HG03378 (cell line): ENCODE results near the gene APIP.
A peak's percentile ranks its signal among the peaks of the same experiment; 100 is the strongest.

Source experiments
- ATAC-seq: cut with Tn5 transposase; IDR thresholded peaks from one replicate; pipeline ENCODE4 v1.9.1; 2021; ENCODE audit warnings: mild to moderate bottlenecking, moderate library complexity; ENCODE audit not compliant: unreplicated experiment

The APIP gene

DNA sequence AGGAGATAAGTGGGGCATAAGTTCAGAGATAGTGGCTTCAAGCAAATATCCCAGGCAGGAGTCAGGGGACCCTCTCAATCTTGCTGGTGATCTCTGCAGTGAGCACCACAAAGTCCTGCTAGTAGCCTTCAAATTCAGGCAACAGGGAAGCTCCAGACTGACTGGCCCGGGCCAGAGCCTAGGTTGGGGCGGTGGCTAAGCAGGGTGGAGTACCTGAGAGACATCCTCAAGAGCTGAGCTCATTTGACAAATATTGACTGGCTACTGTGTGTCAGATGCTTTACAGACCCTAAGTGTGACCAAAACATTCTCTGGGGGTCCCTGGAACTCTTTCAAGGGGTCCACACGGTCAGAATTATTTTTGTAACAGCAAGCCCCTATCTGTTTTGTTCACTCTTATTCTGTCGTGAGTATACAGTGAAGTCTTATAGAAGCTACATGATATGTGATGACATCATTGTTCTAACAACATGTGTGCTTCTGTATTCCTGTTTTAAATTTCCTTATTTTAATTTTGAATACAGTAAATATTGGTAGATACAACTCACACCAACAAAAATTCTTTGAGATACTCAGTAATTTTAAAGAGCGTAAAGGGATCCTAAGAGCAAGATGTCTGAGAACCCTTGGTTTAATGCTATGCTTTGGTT is 71.6 kb downstream of the APIP start:
- no peak for ATAC-seq

GRCh38 chr11:34843271-34843670 is 72.9 kb downstream of the APIP start:
- no peak for ATAC-seq

DNA sequence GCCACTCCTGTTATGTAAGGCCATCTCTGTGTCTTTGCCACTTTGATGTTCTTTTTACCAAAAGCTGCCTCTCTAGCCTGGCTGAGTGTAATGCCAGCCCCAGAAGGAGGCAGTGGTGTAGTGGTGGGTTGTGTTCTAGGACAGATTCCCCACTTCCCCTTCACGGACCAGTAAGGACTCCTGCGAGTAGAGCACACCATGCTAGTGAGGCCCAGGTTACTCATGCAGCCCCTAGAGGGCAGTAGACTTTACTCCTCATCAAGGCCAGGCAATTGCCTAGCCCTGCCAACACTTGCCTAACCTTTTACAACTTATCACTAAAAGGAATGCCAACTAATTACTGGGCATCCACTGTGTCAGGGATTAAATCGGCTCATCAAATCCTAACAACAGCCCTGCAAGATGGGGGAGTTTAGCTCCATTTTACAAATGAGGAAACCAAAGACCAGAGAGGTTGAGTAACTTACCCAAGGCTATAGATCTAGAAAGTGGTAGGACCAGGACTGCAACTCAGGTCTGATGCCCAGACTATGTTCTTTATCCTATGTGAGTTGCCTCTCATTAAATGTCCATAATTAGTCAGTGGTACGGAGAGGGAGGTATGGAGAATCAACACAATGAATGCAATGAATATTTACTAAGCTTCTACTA is 75.3 kb downstream of the APIP start:
- peak; percentile 83 for ATAC-seq

- ATAC-seq, result no peak
Observed at GRCh38 chr11:34839969-34840368, 76.2 kb downstream of the APIP start.

DNA sequence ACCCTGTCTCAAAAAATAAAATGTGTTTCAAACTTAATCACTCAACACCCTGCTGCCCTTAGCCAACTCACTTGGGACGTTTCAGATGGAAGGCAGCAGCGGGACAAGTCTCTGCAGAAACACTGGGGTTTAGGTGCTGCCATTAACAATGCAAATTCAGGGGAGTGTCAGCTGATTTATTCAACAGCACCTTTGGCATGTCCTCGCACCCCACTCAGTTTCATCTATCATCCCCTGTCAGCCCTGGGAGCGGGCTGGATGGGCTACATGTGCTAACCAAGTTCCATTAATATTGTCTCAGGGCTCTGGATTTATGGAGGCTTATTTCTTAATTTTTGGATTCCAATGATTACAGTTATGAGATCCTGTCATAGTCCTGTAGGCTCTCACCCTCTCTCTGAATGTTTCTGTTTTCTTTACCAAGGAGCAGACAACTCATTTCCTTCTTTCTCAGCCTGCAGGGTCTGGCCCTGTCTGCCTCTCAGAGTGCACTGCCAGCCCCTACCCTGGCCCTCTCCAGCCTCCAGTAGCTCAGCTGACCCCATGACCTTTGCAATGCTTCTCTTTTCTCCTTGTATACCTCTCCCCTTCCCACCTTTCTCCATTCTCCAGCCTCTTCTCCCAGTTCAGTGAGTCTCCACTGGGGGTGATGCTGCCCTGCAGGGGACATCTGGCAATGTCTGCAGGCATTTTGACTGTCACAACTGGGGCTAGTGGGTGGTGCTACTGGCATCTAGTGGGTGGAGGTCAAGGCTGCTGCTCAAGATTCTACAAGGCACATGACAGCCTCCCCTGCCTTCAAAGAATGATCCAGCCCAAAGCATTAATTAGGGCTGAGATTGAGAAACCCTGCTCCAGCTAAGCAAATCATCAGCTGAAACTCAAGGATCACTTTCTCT is 79.0 kb downstream of the APIP start:
- ATAC-seq, result no peak

DNA sequence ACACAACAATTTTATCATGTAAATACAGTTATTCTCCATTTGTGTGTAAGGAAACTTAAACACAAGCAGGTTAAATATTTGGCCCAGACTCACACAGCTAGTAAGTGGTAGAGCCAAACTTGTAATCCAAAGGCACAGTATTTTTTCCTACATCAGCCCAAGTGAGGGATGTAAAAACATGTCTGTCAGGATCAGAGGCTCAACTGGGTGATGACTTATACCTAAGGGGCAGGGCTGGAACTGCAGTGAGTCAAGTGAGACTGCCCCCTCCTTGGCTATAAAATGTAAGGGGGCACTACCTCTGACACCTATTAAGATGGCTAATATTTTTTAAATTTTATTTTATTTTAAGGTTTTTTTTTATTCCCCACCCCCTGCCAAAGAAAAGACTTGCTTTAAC is 82.6 kb downstream of the APIP start:
- ATAC-seq, result no peak
